Tibial artery (tissue), 4 donors: ENCODE results near the gene YWHAE.
"Not testable (repeated sequence)": the region's sequence is repeated elsewhere in the genome, so short reads cannot be mapped to it uniquely, and the experiment has no call there.

ENCODE experiments used
- DNase-seq, 2 donors: peaks; one replicate each; pipeline ENCODE4 v3.0.0-alpha.2; 2019
- H3K27ac ChIP-seq, 2 donors: fragments of 200-600 bp; sonication (generic) in 1 of 2; 1 replicate in 1 of 2; 2 replicates in 1 of 2; pipeline ENCODE4 v1.5.1; 2018 to 2019; ENCODE audit warnings: mild to moderate bottlenecking in 1 of 2
- H3K27me3 ChIP-seq, 2 donors: fragments of 200-600 bp; sonication (generic) in 1 of 2; one replicate each; pipeline versions ENCODE4 v1.5.1 to v1.6.0; 2016 to 2019
- H3K36me3 ChIP-seq, 3 donors: fragments of 200-600 bp; sonication (generic) in 2 of 3; one replicate each; pipeline ENCODE4 v1.5.1; 2016 to 2019; ENCODE audit warnings: mild to moderate bottlenecking in 2 of 3
- H3K4me1 ChIP-seq, 4 donors: fragments of 200-600 bp; sonication (generic) in 2 of 4; 1 replicate in 3 of 4; 2 replicates in 1 of 4; pipeline ENCODE4 v1.5.1; 2016 to 2019
- H3K4me3 ChIP-seq, 2 donors: fragments of 200-600 bp; sonication (generic) in 1 of 2; 1 replicate in 1 of 2; 2 replicates in 1 of 2; pipeline ENCODE4 v1.5.1; 2018 to 2019; ENCODE audit warnings: mild to moderate bottlenecking in 2 of 2
- H3K9me3 ChIP-seq, 3 donors: fragments of 200-600 bp; sonication (generic) in 1 of 3; one replicate each; pipeline ENCODE4 v1.5.1; 2016 to 2019
- CTCF ChIP-seq, 2 experiments: fragments of 200-600 bp in 1 of 2; fragments of 450-650 bp in 1 of 2; IDR thresholded peaks; one replicate each; pipeline ENCODE4 v1.5.1; 2017 to 2019; ENCODE audit warnings: antibody characterized with exemption in 2 of 2, mild to moderate bottlenecking in 1 of 2, moderate library complexity in 1 of 2
- intact Hi-C: fragments of 100-400 bp; cut with DNase I; formaldehyde crosslinking; loops from one replicate; pipeline ENCODE4 v1.15.0; 2023; ENCODE audit warnings: low total_unique reads

YWHAE gene

DNA sequence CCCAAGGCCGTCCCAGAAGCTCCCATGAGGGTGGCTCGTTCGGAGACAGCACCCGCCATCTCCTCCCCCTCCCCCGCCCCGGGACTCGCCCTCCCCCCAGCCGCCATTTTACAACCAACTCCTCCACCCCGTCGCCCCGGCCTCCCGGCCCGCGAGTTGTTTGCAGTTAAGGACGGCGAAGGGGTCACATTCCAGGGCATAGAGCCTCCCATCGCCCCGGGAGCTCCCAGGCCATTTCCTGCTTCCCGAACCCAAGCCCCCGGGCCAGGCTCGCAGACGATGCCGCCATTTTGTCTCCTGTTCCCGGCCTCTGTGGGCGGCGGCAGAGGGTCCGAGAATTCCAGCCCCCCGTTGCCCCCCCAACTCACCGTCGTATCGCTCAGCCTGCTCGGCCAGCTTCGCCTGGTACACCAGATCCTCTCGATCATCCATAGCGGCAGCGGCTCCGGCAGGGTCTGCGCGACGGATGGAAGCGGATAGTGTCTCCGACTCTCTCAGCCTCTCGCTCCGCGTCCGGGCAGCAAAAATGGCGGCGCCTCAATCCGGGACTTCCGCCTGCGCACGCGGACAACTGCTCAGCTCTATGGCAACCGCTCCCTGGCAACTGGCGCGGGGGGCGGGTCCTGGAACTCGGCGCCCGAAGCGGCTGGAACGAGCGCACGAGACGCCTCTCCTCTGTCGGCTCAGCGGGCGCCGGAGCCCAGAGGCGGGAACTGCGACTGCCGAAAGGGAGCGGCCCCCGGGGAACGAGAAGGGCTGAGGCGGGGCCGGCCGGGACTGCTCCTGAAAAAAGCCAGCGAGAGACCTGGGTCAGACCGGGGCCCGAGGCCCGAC, at the start of gene YWHAE:
YWHAE (minus strand) TSS at position 544 of the 834 bp plus-strand sequence; CDS start at position 432, 112 bp downstream.
- DNase-seq, result peak; percentile 97 to 99
- Histone ChIP-seq H3K27ac (peak within 1 kb of the TSS; percentile 98 to 99), H3K36me3 (no peaks in the 10 kb centered on the region), H3K9me3 (no peaks in the 10 kb centered on the region), H3K4me3 (peak within 1 kb of the TSS; percentile 80 to 90), H3K4me1 (peaks cover 0 to 45% (median 19%) of the 10 kb centered on the region in 4 donors), H3K27me3 (no peaks in the 10 kb centered on the region)
- no peak for TF ChIP-seq CTCF (IDR thresholded peaks at IDR 0.05)
- intact Hi-C loops, result no loop called here

DNA sequence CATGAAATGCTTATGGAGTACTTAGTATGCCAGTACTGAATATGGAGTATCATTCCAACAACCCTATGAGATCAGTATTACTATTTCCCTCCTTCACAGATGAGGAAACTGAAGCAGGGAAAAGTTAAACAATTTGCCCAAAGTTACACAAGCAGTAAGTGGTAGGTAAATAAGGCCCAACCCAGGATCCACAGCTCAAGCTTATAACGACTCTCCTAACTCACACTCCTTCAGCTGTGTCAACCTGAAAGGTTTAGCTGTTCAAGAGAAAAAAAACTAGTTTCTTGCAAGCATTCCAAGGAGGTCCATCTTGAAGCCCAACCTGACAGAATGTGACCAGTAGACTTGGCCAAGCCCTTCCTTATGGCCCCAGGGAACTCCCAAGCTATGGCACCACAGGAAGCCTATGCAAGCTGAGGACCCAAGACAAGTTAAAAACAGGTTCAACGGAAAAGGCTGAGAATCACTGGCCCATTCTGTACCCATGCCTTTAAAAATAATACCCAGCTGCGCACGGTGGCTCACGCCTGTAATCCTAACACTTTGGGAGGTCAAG, 49.5 kb upstream of the YWHAE start:
- Histone ChIP-seq H3K36me3 (peaks cover 0 to 12% (median 0%) of the 10 kb centered on the region in 3 donors), H3K27ac (no peak overlapping the region), H3K4me3 (no peak overlapping the region), H3K27me3 (no peaks in the 10 kb centered on the region), H3K4me1 (peaks cover 0 to 85% (median 45%) of the 10 kb centered on the region in 4 donors), H3K9me3 (no peaks in the 10 kb centered on the region)
- no peak for DNase-seq
- TF ChIP-seq CTCF (IDR thresholded peaks at IDR 0.05), result no peak
- intact Hi-C loops, result loop anchor here (10.0 kb wide), 1 partner anchor 85 kb away; no protein-coding TSS in a partner anchor

GRCh38 chr17:1447052-1447451, 47.0 kb upstream of the YWHAE start:
- Histone ChIP-seq H3K36me3 (peaks cover 0 to 1% (median 0%) of the 10 kb centered on the region in 3 donors), H3K27me3 (no peaks in the 10 kb centered on the region), H3K9me3 (no peaks in the 10 kb centered on the region), H3K4me1 (peaks cover 0 to 68% (median 25%) of the 10 kb centered on the region in 4 donors), H3K27ac (no peak overlapping the region), H3K4me3 (no peak overlapping the region)
- intact Hi-C loops, result loop anchor here (10.0 kb wide), 1 partner anchor 82 kb away; no protein-coding TSS in a partner anchor
- no peak for DNase-seq
- TF ChIP-seq CTCF (IDR thresholded peaks at IDR 0.05), result no peak

DNA sequence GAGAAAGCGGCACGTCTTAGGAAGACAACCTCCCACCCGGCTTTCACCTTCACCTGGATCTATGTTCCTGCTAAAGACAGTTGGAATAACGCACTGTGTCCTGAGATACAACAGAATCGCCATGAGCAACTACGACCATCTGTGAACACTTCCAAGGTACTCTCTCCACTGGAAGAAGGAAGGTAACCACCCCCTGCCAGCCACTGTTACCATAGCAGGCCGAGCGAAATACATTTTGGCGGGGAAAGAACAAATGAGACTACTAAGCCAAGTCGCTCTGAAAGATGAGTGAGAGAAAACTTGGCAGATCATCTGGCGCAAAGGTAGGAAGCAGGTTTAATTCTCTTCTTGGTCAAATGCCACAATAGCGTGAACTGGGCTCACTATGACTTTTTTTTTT, 46.2 kb upstream of the YWHAE start:
- no peak overlapping the region for H3K4me3 ChIP-seq
- no peak for TF ChIP-seq CTCF (IDR thresholded peaks at IDR 0.05)
- H3K4me1 ChIP-seq, result peaks cover 0 to 59% (median 21%) of the 10 kb centered on the region in 4 donors
- no peak overlapping the region for H3K27ac ChIP-seq
- intact Hi-C loops, result loop anchor here (10.0 kb wide), 1 partner anchor 81 kb away; no protein-coding TSS in a partner anchor
- no peak for DNase-seq
- no peaks in the 10 kb centered on the region for H3K27me3 ChIP-seq
- H3K36me3 ChIP-seq, result no peaks in the 10 kb centered on the region
- no peaks in the 10 kb centered on the region for H3K9me3 ChIP-seq

DNA sequence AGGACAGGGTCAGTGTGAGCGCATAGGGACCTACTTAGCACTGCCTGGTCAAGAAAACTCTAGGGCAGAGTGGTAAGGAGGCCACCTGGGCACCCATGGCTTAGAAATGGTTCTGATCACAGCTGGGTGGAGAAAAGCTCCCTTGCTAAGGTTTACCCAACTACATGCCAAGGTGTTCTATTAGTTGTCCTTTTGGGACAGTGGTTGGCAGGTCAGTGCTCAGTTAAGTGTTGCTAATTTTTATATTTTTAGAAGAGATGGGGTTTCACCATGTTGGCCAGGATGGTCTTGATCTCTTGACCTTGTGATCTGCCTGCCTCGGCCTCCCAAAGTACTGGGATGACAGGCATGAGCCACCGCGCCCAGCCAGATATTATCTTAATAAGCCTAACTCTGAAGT, 45.7 kb upstream of the YWHAE start:
- H3K27ac ChIP-seq, DNase-seq, H3K9me3 ChIP-seq, H3K27me3 ChIP-seq, H3K36me3 ChIP-seq, H3K4me3 ChIP-seq: not testable (repeated sequence)
- intact Hi-C loops, result loop anchor here (10.0 kb wide), 1 partner anchor 81 kb away; no protein-coding TSS in a partner anchor
- H3K4me1 ChIP-seq, result peaks cover 0 to 56% (median 20%) of the 10 kb centered on the region in 4 donors

DNA sequence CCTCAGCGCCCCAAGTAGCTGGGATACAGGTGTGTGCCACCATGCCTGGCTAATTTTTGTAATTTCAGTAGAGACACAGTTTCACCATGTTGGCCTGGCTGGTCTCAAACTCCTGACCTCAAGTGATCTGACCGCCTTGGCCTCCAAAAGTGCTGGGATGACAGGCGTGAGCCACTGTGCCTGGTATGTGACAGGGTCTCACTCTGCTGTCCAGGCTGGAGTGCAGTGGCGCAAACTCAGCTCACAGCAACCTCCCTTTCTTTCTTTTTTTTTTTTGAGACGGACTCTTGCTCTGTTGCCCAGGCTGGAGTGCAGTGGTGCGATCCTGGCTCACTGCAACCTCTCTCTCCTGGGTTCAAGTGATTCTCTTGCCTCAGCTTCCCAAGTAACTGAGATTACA, 42.7 kb upstream of the YWHAE start:
- intact Hi-C loops, result loop anchor here (10.0 kb wide), 1 partner anchor 78 kb away; no protein-coding TSS in a partner anchor
- DNase-seq, H3K36me3 ChIP-seq, H3K4me3 ChIP-seq, H3K27me3 ChIP-seq, H3K9me3 ChIP-seq, H3K27ac ChIP-seq: not testable (repeated sequence)
- peaks cover 0 to 47% (median 18%) of the 10 kb centered on the region in 4 donors for H3K4me1 ChIP-seq
